GM19328 (cell line): Measurements from ENCODE around the gene LRRC4C.

ENCODE experiments used
- ATAC-seq: cut with Tn5 transposase; IDR thresholded peaks from one replicate; pipeline ENCODE4 v1.9.1; 2021; ENCODE audit warnings: mild to moderate bottlenecking, moderate library complexity; ENCODE audit not compliant: unreplicated experiment

Gene LRRC4C

GRCh38 chr11:41419901-41420300 lies 39.6 kb downstream of the LRRC4C start:
- ATAC-seq = no peak

- no peak for ATAC-seq
Observed at GRCh38 chr11:41414771-41415440, 44.5 kb downstream of the LRRC4C start.

GRCh38 chr11:41413843-41414242 lies 45.6 kb downstream of the LRRC4C start:
- ATAC-seq = peak; percentile 72

- no peak for ATAC-seq
Observed at GRCh38 chr11:41405812-41406211, 53.6 kb downstream of the LRRC4C start.

- no peak for ATAC-seq
Observed at GRCh38 chr11:41404109-41404508, 55.3 kb downstream of the LRRC4C start.

GRCh38 chr11:41403458-41403857 lies 56.0 kb downstream of the LRRC4C start:
- ATAC-seq = no peak

GRCh38 chr11:41400819-41401382 lies 58.6 kb downstream of the LRRC4C start:
- no peak for ATAC-seq

GRCh38 chr11:41400124-41400523 lies 59.3 kb downstream of the LRRC4C start:
- ATAC-seq = no peak

- ATAC-seq = no peak
Observed at GRCh38 chr11:41399323-41399722, 60.1 kb downstream of the LRRC4C start.

- no peak for ATAC-seq
Observed at GRCh38 chr11:41398175-41398574, 61.3 kb downstream of the LRRC4C start.

- ATAC-seq = no peak
Observed at GRCh38 chr11:41394521-41395195, 64.8 kb downstream of the LRRC4C start.

- ATAC-seq = no peak
Observed at GRCh38 chr11:41392596-41392995, 66.9 kb downstream of the LRRC4C start.

- no peak for ATAC-seq
Observed at GRCh38 chr11:41389623-41390130, 69.8 kb downstream of the LRRC4C start.

- ATAC-seq = no peak
Observed at GRCh38 chr11:41384329-41384728, 75.1 kb downstream of the LRRC4C start.

GRCh38 chr11:41383768-41384167 lies 75.7 kb downstream of the LRRC4C start:
- no peak for ATAC-seq

- no peak for ATAC-seq
Observed at GRCh38 chr11:41382927-41383326, 76.5 kb downstream of the LRRC4C start.

- no peak for ATAC-seq
Observed at GRCh38 chr11:41379084-41379483, 80.4 kb downstream of the LRRC4C start.

GRCh38 chr11:41377709-41378394 lies 81.6 kb downstream of the LRRC4C start:
- ATAC-seq = no peak

GRCh38 chr11:41351825-41352224 lies 107.6 kb downstream of the LRRC4C start:
- ATAC-seq = no peak

- ATAC-seq = no peak
Observed at GRCh38 chr11:41346042-41346441, 113.4 kb downstream of the LRRC4C start.
